HG02798 (cell line): ENCODE results near the gene PRDM16.

Source experiments
- ATAC-seq: cut with Tn5 transposase; IDR thresholded peaks from one replicate; pipeline ENCODE4 v1.9.1; 2021; ENCODE audit warnings: mild to moderate bottlenecking; ENCODE audit not compliant: unreplicated experiment, poor library complexity

Gene PRDM16

GRCh38 chr1:3133686-3134085 is 64.7 kb downstream of the PRDM16 start:
- ATAC-seq: no peak

DNA sequence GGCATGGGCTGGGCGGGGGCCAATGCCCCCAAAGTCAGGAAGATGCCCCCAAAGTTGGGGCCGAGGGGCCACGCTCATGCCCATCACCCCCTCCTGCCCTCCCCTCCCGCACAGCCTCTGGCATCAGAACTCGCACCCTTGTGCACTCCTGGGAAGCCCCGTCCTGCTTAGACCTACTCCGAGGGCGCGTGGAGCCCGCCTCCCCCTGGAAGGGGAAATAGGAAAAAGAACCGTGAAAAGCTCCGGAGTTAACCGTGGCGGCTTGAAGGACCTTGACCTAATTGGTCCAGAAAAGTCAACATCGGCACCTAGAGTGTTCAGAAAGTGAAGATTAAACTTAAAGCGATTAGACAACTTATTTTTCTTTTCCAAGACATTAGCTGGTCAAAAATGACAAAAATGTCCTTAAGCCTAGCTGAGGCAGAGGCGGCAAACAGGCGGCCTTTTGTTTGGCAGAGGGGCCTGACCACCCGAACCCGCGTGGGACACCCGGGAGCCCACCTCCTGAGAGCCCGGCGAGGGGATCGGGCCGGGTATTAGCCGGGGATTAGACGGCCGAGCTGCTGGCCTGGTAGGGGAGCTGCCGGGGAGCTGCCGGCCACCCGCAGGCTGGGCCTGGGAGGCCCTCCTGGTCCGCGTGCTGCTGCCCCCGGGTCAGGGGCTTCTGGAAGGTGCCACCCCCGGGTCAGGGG is 65.5 kb downstream of the PRDM16 start:
- no peak for ATAC-seq

GRCh38 chr1:3135073-3135702 is 66.2 kb downstream of the PRDM16 start:
- no peak for ATAC-seq

GRCh38 chr1:3135744-3136455 is 66.9 kb downstream of the PRDM16 start:
- ATAC-seq: no peak

DNA sequence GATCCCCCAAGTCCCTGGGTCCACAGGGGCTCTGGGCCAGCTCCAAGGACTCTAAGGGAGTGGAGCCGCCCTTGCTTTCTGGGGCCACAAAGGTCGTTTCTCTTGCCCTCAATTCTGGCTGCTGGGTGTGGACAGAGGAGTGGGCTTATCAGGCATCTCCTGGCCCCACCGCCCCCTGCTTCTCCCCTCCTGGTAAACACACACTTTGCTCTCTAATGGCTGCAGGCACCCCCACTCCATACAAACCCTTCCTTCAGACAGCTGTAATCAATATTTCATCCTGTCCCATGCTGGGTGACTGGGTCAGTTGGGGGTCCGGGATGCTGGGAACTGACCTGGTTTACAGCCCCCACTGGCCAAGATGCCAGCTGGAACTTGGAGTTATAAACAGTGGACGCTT is 67.5 kb downstream of the PRDM16 start:
- ATAC-seq: no peak

DNA sequence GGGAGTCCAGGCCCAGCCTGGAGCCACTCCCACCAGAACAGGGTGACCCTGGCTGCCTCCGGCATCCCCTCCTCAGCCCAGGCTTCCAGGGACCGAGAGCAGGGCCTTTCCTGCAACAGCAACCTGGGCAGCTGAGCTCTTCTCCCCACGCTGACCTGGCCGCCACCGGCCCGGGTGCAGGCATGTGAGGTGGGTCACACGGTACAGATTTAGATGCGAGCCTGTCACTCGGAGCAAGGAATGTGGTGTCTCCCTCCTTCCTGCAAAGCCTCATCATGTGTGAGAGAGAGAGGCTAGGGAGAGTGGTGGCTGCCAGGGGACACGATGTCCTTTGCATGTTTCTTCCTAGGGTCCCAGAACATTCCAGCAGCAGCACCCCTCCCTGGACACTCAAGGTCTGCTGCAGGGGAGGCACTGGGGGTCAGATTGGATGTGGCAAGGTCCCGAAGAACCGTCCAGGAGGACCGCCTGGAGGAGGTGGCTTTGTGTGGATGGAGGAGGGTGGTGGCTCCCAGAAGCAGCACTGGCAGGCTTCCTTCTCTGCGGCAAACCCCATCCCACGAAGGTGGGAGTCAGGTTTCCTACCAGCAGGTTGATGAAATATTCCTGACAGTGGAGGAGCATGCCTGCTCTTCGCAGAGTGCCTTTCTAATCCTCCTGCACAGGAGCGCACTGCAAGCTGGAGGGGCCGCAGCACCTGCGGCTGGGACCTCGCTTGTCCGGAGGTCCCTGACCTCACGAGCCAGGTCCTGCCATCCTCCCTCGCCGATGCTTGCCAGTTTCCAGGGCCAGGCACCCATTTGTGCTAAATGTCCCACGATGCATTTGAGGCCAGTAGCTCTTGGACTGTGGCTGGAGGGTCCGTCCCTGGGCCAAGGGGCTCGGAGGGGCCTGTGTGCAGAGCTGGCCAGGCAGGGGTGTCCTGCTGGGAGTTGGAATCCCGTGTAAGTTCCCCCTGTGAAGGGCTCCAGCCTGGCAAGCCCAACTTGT is 68.4 kb downstream of the PRDM16 start:
- ATAC-seq: no peak

GRCh38 chr1:3138623-3139151 is 69.7 kb downstream of the PRDM16 start:
- no peak for ATAC-seq

DNA sequence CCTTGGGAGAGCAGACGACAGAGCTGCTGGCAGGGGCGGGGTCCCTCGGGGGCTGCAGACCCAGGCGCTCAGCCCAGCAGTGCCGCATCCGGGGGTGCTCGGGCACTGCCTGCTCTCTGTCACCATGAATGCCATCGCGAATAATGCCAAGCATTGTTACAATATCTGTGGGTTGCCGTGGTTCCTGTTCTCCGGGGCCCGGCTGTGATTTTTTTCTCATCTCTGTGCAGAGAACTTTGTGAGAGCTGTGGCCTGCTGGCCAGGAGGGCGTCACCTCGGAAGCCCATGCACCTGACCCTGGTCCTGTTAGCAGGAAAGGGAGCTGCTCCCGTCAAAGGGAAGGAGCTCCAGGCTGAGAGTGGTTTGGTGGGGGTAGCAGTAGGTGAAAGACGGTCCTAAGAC is 70.4 kb downstream of the PRDM16 start:
- ATAC-seq: no peak

- no peak for ATAC-seq
These were observed 70.9 kb downstream of the PRDM16 start for GRCh38 chr1:3139871-3140361.

GRCh38 chr1:3140437-3140836 is 71.4 kb downstream of the PRDM16 start:
- no peak for ATAC-seq

- ATAC-seq: no peak
These were observed 72.1 kb downstream of the PRDM16 start for GRCh38 chr1:3141129-3141528.

DNA sequence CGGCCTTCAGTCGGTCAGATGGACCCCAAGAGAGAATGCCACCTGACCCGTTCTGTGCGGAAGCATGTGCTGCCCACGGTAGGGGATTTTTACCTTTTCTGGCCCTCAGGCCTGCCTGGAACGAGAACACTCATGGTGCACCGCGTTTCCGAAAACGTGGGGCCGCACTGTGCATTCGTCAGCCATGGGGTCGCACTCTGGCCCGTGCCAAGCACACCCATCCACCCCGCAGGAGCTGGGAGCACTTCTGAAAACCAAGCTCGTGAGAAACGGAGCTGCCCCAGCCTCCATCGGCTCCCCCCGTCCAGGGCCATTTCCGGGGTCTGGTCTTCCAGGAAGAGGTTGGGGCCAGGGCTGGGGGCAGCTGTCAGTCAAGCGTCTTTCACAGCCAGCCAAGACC is 72.8 kb downstream of the PRDM16 start:
- ATAC-seq: no peak

DNA sequence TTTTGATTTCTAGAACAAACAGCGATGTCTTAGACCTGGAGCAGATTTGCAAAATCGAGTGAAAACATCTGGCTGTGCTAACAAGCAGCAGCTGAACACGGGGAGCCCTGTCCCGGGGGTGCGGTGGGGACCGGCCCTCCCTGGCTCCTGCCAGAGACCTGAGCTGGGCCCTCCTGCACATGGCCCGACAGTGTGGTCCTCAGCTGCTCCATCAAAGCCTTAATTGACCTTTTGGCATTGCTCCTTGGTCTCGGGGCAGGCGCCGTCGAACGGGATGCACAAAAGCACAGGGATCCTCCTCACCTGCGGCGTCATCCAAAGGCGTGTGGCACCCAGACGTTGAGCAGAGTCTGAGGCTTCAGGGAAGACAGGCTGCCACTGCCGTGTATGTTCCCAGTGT is 73.2 kb downstream of the PRDM16 start:
- ATAC-seq: no peak

- ATAC-seq: no peak
These were observed 73.7 kb downstream of the PRDM16 start for GRCh38 chr1:3142751-3143150.

DNA sequence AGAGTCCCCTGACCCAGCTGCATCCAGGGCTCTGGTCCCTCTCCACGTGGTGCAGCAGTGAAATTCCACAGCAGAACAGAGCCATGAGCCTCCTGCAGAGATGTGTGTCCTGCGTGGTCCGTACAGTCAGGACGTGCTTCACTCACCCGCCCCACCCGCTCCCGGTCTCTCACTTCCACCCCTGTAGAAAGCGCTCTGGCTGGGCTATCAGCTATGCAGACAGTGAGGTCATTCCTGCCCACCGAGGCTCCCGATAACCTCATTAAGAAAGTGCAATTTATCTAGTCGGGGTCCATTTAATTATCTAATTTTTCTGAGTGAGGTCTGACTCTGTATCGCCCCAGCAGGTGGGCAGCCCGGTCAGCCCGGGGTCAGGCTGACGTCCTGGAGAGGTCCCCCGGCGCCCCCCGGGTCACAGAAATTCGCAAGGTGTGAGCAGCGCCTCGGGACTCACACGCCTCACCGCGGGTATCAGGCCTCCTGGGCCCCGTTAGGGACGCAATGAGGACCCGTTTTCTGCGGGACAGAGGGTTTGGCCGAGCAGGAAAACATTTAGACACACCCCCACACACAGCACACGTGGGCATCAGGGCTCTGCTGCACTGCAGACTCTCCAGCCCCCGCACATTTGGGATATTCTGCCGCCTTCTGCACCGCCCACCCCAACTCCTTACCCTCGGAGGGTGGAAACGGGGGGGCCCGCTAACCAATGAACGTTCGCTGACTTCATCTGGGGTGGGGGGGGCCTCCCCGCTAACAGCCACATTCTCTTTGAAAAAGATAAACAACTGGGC is 76.7 kb downstream of the PRDM16 start:
- no peak for ATAC-seq

- no peak for ATAC-seq
These were observed 77.5 kb downstream of the PRDM16 start for GRCh38 chr1:3146458-3146857.

GRCh38 chr1:3146907-3147306 is 77.9 kb downstream of the PRDM16 start:
- no peak for ATAC-seq

GRCh38 chr1:3148171-3148570 is 79.2 kb downstream of the PRDM16 start:
- ATAC-seq: no peak

GRCh38 chr1:3149277-3149676 is 80.3 kb downstream of the PRDM16 start:
- ATAC-seq: no peak
